A673 (cell line): ENCODE measurements around the gene SMC5.

Source experiments
- CTCF ChIP-seq: fragments of 300-800, 200-600 bp; sonication (generic); conservative IDR thresholded peaks from 2 replicates; pipeline ENCODE4 v1.5.1; 2017; ENCODE audit warnings: low read depth, mild to moderate bottlenecking, antibody characterized with exemption, low read length, moderate library complexity, mixed read lengths
- EZH2 ChIP-seq: fragments of 200-600 bp; sonication (generic); IDR thresholded peaks from 2 replicates; pipeline ENCODE4 v1.6.1; 2017; ENCODE audit warnings: borderline replicate concordance, low read depth, mild to moderate bottlenecking, mixed read lengths, antibody characterized with exemption, low read length; ENCODE audit not compliant: poor library complexity, severe bottlenecking

DNA sequence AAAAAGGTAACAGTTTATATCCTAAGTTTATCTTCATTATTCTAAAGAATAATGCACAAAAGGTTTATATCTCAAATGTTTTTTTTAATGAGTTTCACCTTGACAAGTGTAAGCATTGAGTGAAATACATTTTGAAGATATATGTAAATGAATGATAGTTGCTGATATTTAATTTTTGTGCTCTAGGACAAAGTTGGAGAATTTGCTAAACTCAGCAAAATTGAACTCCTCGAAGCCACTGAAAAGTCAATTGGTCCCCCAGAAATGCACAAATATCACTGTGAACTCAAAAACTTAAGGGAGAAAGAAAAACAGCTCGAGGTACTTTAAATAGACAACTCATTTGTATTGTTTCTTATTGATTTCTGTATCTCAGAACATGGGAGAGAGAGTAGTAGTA, 19.5 kb downstream of the SMC5 start:
- TF ChIP-seq CTCF (no peak), EZH2 (no peak)
